Suprapubic skin (tissue), 4 donors: ENCODE results near the gene ZNF568.

Source experiments
- EP300 ChIP-seq: sonication (generic); formaldehyde crosslinking; IDR thresholded peaks from one replicate; pipeline ENCODE4 v1.6.1; 2017; ENCODE audit warnings: antibody characterized with exemption
- POLR2A ChIP-seq, 2 donors: fragments of 450-650 bp; IDR thresholded peaks; one replicate each; pipeline ENCODE4 v1.6.1; 2017; ENCODE audit warnings: antibody characterized with exemption in 2 of 2, mild to moderate bottlenecking in 2 of 2, moderate library complexity in 2 of 2
- POLR2AphosphoS5 ChIP-seq, 3 donors: sonication (generic); formaldehyde crosslinking; IDR thresholded peaks; one replicate each; pipeline ENCODE4 v1.6.1; 2017; ENCODE audit warnings: antibody characterized with exemption in 3 of 3
- TF ChIP-seq, protein P1 (sequence below), 2 donors: fragments of 200-600 bp in 1 of 2; fragments of 450-650 bp in 1 of 2; sonication (generic) in 1 of 2; IDR thresholded peaks; one replicate each; pipeline ENCODE4 v1.5.1; 2016 to 2019; ENCODE audit warnings: antibody characterized with exemption in 2 of 2, mild to moderate bottlenecking in 1 of 2, moderate library complexity in 1 of 2

- TF ChIP-seq, protein P1, sequence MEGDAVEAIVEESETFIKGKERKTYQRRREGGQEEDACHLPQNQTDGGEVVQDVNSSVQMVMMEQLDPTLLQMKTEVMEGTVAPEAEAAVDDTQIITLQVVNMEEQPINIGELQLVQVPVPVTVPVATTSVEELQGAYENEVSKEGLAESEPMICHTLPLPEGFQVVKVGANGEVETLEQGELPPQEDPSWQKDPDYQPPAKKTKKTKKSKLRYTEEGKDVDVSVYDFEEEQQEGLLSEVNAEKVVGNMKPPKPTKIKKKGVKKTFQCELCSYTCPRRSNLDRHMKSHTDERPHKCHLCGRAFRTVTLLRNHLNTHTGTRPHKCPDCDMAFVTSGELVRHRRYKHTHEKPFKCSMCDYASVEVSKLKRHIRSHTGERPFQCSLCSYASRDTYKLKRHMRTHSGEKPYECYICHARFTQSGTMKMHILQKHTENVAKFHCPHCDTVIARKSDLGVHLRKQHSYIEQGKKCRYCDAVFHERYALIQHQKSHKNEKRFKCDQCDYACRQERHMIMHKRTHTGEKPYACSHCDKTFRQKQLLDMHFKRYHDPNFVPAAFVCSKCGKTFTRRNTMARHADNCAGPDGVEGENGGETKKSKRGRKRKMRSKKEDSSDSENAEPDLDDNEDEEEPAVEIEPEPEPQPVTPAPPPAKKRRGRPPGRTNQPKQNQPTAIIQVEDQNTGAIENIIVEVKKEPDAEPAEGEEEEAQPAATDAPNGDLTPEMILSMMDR (IDR thresholded peaks at IDR 0.05) = no peak
- TF ChIP-seq POLR2A (IDR thresholded peaks at IDR 0.05) (no peak), POLR2AphosphoS5 (IDR thresholded peaks at IDR 0.05) (no peak), EP300 (no peak)
Measured at GRCh38 chr19:36916991-36917390, 859 bp downstream of the ZNF568 start.
